ENCODE data around the gene LRP5.
"Not testable (repeated sequence)": the region's sequence is repeated elsewhere in the genome, so short reads cannot be mapped to it uniquely, and the experiment has no call there.

Gene LRP5

DNA sequence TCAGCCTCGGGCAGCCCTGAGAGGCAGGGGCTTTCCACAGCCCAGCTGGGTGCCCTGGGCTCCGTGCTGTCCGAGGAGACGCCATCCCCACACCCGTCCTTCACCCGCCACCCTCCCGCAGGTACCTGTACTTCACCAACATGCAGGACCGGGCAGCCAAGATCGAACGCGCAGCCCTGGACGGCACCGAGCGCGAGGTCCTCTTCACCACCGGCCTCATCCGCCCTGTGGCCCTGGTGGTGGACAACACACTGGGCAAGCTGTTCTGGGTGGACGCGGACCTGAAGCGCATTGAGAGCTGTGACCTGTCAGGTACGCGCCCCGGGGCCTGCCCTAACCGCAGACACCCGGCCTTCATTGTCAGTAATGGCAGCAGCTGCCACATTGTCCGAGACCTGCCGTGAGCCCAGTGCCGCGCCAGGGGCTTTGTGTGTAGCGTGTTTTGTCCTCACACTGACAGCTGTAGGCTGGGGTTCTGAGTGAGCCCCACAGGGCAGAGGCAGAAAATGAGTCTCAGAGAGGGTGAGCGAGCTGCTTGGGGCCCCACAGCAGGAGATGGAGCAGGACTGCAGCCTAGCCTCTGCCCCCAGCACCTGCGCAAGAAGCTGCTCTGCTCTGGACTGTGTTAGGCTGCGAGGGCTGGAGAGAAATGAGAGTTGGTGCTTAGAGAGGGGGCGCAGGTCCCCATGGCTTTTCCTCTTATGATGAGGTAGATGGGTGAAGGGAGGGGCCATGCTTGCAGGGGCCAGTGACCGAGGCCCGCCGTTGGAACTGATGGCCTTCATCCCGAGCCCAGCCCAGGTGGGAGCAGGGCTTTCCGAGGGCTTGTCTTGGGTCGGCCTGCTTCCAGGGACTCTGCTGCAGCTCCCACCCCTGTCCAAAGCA is 112.8 kb downstream of the LRP5 start:
- DNase-seq: no peak

DNA sequence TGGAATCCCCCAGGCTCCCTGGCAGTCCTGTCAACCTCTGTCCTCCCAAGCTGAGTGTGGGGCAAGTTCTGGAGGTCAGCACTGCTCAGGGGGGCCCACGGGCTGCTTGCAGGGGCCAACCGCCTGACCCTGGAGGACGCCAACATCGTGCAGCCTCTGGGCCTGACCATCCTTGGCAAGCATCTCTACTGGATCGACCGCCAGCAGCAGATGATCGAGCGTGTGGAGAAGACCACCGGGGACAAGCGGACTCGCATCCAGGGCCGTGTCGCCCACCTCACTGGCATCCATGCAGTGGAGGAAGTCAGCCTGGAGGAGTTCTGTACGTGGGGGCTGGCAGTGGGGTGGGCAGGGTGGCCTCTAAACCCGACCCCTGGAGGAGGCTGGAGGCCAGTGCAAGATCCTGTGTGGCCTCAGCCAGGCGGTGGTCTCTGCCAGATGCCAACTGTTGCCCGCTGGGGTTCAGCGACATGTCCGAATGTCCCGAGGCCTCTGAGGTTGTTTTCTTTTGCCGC is 113.5 kb downstream of the LRP5 start:
- no peak for DNase-seq

DNA sequence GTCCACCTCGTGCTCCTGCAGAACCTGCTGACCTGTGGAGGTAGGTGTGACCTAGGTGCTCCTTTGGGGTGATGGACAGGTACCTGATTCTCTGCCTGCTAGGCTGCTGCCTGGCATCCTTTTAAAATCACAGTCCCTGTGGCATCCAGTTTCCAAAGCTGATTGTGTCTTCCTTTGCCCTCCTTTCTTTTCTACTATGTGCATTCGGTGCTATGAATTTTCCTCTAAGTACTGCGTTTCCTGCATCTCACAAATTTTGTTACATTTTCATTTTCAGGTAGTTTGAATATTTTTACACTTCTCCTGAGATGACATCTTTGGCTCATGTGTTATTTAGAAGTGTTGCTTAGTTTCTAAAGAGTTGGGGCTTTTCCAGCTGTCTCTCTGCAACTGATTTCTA is 117.3 kb downstream of the LRP5 start:
- no peak for DNase-seq

DNA sequence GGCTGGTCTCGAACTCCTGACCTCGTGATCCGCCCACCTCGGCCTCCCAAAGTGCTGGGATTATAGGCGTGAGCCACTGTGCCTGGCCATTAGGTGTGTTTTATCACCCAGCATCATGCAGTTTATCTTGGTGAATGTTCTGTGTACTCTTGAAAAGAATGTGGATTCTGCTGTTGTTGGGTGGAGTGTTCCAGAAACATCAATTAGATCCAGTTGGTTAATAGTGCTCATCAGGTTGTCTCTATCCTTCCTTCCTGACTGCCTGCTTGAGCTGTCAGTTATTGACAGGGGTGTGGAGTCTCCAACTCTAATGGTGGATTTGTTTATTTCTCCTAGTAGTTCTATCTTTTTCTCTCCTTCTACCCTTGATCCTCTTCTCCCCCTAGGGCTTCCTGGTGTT is 118.0 kb downstream of the LRP5 start:
- DNase-seq: no peak

DNA sequence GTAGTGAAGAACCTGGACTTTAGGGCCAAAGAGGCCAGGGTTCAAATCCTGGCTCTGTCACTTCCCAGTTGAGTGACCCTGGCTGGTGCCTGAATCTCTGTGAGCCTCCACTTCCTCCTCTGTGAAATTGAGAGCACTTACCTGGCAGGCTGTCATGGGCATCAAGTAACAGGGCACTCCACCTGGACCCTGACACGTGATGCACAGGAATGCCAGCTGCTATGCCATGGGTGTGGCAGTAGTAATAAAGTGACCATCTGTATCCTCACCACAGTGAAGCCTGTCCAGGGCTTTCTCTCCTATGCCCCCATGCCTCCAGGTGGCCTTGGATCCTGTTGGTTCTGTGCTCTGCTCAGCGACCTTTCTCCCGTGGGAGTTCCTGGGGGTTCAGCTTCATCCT is 118.4 kb downstream of the LRP5 start:
- DNase-seq: no peak

DNA sequence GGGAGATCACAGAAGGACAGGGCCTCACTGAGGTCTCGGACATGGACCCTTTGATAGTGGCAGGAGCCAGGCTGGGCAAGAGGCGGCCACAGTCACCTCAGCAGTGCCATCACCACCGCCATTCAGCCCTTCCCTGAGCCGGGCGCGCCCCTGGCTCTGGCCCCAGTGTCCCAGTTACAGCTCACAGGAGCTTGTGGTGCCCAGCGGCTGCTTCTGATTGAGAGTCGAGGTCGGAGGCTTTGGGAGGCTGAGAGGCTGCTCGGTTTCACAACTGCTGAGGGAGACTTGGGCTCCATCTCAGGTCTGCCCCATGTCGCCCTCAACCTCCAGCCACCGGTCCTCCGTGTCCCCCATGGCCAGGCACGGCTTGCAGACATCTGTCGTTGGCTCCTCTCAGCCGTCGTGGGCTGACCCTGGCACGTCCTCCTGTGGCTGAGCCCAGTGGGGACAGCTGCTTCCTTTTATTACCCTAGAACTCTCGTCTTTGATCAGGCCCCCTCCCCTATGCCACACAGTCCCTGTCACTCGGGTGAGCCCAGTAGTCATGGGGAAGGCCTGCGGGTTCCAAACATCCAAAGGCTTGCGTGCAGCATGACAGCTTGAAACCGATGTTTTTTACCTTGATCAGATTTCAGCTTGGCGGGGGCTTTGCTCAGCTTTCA is 119.7 kb downstream of the LRP5 start:
- no peak for DNase-seq

DNA sequence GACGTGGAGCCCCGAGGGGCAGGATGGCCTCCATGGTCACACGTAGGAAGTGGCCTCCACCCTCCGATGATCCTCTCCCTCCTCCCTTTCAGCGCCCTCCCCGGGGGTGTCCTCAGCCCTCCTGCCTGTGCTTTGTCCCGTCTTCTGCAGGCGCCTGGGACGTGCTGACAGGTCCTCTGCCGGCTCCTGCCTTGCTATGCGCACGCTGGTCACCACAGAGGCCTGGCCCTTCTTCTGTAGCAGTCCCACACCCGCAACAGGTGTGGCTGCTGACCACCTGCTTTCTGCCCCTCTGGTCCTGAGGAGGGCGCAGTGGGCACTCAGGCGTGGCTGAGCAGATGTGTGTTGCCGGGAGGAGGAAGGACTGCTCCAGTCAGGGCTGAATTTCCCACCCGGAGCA is 120.5 kb downstream of the LRP5 start:
- no peak for DNase-seq

DNA sequence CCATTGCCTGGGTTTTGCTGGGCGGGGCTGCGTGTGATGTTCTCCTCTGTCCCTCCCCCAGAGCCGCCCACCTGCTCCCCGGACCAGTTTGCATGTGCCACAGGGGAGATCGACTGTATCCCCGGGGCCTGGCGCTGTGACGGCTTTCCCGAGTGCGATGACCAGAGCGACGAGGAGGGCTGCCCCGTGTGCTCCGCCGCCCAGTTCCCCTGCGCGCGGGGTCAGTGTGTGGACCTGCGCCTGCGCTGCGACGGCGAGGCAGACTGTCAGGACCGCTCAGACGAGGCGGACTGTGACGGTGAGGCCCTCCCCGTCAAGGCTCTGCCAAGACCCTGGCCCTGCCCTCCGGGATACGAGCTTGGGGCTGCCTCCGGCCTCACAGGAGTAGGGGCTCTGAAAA is 121.2 kb downstream of the LRP5 start:
- DNase-seq: no peak

DNA sequence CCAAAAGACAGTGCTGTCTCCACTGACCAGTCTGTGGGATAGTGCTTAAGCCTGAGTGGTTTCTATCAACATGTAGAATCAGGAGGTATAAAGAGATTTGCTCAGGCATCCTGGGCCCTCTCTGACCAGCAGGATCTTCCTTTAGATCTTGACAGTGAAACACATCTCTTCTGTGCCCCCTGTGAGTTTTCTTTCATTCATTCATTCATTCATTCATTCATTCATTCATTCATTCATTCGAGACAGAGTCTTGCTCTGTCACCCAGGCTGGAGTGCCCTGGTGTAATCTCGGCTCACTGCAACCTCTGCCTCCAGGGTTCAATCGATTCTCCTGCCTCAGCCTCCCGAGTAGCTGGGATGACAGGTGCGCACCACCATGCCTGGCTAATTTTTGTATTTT is 121.8 kb downstream of the LRP5 start:
- DNase-seq: not testable (repeated sequence)

DNA sequence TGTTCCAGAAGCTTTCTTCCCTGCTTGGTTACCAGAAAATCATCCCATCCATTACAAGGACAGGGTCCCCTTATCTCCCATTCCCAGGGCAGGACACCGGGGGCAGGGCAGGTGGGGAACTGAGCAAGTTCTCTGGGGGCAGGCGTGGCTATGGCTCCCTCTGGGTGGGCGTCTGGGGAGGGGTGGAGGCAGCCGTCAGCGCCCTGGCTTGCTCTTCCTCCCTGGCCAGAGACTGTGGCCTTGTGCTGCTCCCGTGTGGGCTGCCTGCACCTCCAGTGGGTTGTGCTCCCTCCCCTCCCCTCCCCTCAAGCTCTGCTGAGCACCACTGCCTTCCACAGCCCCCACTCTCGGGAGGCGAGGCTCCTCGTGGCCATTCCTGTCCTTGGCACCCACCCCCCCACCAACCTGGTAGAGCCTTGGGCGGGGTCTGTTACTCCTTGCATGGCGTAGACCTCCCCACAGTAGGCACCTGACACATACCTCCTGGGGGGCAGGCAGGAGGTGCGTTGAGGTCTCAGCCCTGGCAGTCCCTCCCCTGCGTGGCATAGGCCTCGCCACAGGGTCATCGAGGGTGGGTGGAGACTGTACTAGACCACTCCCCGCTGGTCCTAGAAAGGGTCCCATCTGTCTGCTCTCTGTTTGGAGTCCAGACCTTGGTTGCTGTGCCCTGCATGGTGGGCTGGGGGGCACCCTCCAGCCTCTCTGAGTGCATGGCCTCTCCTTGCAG is 123.9 kb downstream of the LRP5 start:
- DNase-seq: no peak

DNA sequence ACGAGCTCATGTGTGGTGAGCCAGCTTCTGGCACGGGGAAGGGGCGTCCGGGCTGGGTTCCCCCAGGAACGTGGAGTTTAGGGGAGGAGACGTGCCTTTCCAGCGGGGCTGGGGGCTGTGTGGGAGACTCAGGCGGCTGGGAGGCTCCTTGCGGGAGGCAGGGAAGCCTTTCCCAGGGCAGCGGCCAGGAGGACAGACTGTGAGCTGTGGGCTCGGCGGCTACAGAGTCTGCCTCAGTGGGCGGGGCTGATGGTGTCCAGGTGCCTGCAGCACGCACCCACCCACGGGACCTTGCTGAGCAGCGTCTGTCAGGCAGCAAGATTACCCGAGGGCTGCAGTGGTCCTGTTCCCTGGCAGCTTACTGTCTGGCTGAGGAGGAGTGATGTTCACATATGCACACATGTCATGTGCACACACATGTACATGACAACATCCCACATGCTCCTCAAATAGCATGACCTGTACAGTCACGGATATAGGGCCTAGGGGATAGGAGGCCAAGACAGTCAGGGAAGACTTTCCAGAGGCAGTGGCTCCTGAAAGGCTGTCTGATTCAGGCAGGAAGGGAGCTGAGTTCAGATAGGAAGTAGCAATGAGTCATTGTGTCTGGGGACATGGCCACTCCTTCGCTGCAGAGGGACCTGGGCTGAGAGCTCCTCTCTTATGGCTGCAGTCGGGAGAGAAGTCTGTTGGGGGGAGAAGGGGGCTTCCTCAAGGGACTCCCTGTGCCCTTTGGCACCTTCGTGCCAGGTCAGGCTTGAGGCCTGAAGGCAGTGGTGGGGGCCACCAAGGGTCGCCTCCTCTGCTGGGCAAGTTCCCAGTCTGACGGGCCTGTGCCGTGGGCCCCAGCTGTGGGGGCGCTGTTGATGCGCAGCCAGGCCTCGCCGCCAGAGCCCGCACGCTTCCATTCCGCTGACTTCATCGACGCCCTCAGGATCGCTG is 124.9 kb downstream of the LRP5 start:
- no peak for DNase-seq

DNA sequence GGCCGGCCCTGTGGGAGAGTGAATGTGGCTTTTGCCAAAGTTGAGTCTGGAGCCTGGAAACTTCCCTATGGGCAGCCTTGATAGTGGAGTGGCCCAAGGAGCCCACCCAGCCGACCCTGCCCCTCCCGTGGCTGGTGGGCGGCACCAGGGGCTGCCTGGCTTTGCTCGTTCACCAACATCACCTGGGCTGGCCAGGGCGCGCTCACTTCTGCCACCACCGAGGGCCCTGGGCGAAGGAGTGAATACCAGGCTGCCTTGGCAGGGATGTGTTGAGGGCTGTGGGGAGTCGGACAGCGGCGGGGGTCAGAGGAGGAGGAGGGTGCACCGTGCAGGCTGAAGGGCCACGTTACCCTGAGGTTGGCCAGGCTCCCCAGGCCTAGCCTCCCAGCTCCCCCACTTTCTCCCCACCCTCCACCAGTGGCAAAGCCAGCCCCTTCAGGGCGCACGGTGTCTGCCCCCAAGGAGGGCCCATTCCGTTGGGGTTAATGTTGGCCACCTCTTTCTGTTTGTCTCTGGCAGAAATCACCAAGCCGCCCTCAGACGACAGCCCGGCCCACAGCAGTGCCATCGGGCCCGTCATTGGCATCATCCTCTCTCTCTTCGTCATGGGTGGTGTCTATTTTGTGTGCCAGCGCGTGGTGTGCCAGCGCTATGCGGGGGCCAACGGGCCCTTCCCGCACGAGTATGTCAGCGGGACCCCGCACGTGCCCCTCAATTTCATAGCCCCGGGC is 125.7 kb downstream of the LRP5 start:
- DNase-seq: no peak

DNA sequence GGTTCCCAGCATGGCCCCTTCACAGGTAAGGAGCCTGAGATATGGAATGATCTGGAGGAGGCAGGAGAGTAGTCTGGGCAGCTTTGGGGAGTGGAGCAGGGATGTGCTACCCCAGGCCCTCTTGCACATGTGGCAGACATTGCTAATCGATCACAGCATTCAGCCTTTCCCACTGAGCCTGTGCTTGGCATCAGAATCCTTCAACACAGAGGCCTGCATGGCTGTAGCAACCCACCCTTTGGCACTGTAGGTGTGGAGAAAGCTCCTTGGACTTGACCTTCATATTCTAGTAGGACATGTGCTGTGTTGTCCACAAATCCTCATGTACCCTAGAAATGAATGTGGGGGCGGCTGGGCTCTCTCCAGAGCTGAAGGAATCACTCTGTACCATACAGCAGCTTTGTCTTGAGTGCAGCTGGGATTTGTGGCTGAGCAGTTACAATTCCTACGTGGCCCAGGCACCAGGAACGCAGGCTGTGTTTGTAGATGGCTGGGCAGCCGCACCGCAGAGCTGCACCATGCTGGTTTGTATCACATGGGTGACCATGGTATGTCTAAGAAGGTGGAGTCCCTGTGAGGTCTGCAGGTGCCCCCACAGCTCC is 126.4 kb downstream of the LRP5 start:
- DNase-seq: no peak

DNA sequence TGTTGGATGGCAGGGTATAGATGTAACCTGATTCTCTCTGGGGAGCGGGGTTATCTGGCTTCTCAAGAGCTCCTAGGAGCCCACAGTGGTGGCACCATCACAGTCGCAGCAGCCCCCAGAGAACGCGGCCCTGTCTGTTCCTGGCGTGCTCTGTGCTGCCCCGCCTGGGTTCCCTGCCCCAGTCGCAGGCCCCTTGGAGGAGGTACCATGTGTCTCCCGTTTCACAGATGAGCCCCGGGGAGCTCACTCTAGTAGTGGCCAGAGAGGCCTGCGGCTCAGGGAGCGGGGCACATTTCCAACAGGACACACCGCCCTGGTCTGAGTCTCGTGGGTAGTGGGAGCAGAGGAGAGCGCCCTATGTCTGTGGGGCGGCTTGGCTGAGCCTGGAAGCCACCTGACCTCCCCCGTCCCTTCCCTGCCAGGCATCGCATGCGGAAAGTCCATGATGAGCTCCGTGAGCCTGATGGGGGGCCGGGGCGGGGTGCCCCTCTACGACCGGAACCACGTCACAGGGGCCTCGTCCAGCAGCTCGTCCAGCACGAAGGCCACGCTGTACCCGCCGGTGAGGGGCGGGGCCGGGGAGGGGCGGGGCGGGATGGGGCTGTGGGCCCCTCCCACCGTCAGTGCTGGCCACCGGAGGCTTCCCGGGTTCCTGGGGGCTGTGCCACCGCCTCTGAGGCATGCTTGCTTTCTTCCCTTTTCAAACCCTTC is 127.1 kb downstream of the LRP5 start:
- no peak for DNase-seq

DNA sequence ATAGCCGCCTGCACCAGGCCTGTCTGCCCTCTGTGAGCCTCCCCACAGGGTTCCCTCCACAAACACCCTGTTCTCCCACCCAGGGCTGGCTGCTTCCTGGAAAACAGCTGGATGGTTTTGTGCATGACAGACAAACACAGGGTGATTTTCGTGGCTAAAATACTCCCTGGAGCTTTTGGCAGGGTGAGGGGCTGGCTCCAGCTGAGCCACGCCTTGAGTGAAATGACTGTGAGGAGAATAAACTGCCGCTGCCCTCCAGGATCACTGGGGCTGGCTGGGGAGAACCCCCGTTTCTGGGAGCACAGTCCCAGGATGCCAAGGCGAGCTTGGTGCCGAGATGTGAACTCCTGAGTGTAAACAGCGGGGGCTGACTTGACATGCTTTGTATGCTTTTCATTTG is 127.8 kb downstream of the LRP5 start:
- no peak for DNase-seq

DNA sequence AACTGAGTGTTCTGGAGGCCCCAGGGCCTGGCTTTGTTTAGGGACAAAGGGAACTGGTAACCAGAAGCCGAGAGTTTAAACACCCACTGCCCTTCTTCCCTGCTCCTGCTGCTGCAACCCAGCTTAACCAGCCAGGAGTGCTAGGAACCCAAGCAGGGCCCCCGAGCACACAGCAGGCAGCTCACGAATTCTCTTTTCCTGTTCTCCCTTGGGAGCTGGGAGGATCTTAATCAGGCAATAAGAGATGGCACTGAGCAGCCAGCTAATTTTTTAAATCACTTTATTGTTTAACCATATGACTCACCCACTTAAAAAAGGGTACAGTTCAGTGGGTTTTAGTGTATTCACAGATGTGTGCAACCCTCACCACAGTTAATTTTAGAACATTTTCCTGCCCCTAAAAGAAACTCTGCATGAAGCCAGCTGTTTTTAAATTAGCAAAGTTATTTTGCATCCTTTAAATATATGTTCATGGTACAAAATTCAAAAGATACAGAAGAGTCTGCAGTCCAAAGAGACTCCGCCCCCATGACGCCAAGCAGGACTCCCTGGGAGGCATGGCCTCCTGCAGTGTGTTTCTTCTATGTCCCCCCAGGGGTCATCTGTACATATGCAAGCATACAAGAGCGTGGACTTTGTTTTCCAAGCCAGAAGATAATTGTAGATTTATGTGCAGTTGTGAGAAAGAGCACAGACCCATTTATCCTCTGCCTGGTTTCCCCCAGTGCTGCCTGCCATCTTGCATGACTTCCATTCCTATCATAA is 129.3 kb downstream of the LRP5 start:
- no peak for DNase-seq

DNA sequence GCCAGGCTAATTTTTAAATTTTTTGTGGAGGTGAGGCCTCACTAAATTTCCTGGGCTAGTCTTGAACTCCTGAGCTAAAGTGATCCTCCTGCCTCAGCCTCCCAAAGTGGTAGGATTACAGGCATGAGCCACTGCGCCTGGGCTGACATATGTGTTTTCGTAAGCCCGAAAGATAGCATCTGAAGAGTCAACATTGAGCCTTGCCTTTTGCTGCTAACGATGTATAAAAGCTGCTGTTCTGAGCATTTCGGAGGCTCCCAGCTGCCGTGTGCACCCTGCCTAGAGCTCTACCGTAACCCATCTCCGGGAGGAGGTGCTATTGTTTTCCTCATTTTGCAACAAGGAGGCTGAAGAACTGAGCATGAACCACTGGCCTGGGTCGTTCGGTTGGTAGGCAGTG is 130.0 kb downstream of the LRP5 start:
- DNase-seq: no peak

DNA sequence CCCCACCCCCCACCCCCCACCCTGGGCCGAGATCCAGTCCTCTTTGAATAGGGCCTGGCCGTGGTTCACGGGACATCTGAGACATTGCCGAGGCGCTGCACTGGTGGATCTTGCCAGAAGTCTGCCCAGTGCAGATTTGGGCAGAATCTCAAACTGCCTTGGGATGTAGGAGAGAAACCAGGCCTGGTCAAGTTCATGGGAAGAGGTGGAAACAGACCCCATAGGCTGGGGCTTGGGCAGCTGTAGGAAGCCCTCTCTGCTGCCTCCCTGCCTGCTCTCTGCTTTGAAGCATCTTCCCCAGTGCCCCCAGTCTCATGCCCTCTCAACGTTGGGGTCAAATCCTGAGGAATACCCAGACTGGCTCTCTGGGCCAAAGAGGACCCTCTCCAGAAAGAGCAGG is 132.2 kb downstream of the LRP5 start:
- DNase-seq: no peak

DNA sequence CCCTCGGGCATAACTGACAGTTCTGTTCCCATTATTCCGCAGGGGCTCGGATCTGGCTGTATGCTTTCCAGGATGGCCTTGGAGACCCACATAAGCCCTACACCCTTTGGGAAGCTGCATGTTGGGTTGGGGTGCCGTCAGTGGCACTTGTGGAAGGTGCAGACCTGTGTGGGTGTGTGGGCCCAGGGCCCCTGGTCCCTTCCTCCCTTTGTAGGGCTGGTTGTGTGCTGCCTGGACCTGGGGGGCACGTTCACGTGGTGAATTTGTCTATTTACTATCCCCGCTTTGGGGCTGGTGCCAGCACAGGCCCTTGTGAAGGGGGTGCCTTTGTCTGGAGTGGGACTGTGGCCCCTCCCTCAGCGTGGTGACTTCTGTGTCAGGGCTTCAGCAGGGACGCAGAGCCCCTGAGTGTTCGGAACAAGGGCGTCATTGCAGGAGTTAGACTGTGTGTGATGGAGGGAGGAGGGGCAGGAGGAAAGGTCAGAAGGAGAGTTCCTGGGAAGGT is 133.2 kb downstream of the LRP5 start:
- no peak for DNase-seq
